Thymus (tissue), 14 donors: ENCODE data around the gene UBE3C. TPM values are rescaled to one million over a fixed set of nuclear protein-coding genes. Genes with fewer than 3 reads are reported as not detected.
"Not testable (repeated sequence)": the region's sequence is repeated elsewhere in the genome, so short reads cannot be mapped to it uniquely, and the experiment has no call there.

Experiments
- DNase-seq, 9 donors: peaks; one replicate each; pipeline ENCODE4 v3.0.0-alpha.2; 2013; ENCODE audit warnings: low spot score in 9 of 9, low read depth in 6 of 9, missing footprints in 1 of 9
- H3K27ac ChIP-seq, 2 donors: one replicate each; pipeline ENCODE4 v1.5.1; 2013; ENCODE audit warnings: control low read depth in 1 of 2, low read depth in 1 of 2, low read length in 1 of 2, mild to moderate bottlenecking in 1 of 2, moderate library complexity in 1 of 2
- H3K27me3 ChIP-seq, 2 donors: one replicate each; pipeline ENCODE4 v1.5.1; 2013; ENCODE audit warnings: low read length in 1 of 2; ENCODE audit not compliant: control insufficient read depth in 2 of 2, insufficient read depth in 1 of 2
- H3K36me3 ChIP-seq, 2 donors: one replicate each; pipeline ENCODE4 v1.5.1; 2013; ENCODE audit warnings: low read length in 1 of 2, mild to moderate bottlenecking in 1 of 2, moderate library complexity in 1 of 2; ENCODE audit not compliant: control insufficient read depth in 2 of 2, insufficient read depth in 2 of 2
- H3K4me1 ChIP-seq, 2 donors: one replicate each; pipeline ENCODE4 v1.5.1; 2013; ENCODE audit warnings: low read length in 2 of 2; ENCODE audit not compliant: control insufficient read depth in 2 of 2, insufficient read depth in 2 of 2
- H3K4me3 ChIP-seq, 2 donors: one replicate each; pipeline ENCODE4 v1.5.1; 2013; ENCODE audit warnings: low read length in 2 of 2, control low read depth in 1 of 2, mild to moderate bottlenecking in 1 of 2
- H3K9me3 ChIP-seq, 2 donors: one replicate each; pipeline ENCODE4 v1.5.1; 2013; ENCODE audit warnings: low read length in 1 of 2, mild to moderate bottlenecking in 1 of 2; ENCODE audit not compliant: control insufficient read depth in 2 of 2, insufficient read depth in 1 of 2
- WGBS: extraction: QIAGEN DNeasy Blood & Tissue Kit; methylation state at CpG from one replicate; pipeline ENCODE4 v1.1.7; 2013; 5-methylcytosine and 5-hydroxymethylcytosine counted together
- long read RNA-seq, 10 donors: transcript quantifications; one replicate each; lab custom pipeline, GENCODE V29; 2026
- polyA plus RNA-seq: library from polyadenylated mRNA; stranded (reverse); fragments of 200-250 nt; gene quantifications from one replicate; pipeline ENCODE4 v1.2.3, GENCODE V29; 2013
- total RNA-seq: library from RNA; stranded (reverse); fragments of 120-200 nt; gene quantifications from one replicate; pipeline ENCODE4 v1.2.4, GENCODE V29; 2013
- donor health status: healthy.

UBE3C gene
- 25.6 TPM for total RNA-seq
- 19.6 TPM for polyA plus RNA-seq
- long read RNA-seq, donor 1 = 0 reads
- long read RNA-seq, donor 2 = 0 reads
- long read RNA-seq, donor 3, full-length matches to known transcripts = 1 of 8 reads
- long read RNA-seq, donor 3, partial matches to known transcripts = 7 of 8 reads
- long read RNA-seq, donor 3, other reads (novel, unspliced or antisense) = 0 of 8 reads
- long read RNA-seq, donor 4, full-length matches to known transcripts = 4 of 4 reads
- long read RNA-seq, donor 4, partial matches to known transcripts = 0 of 4 reads
- long read RNA-seq, donor 4, other reads (novel, unspliced or antisense) = 0 of 4 reads
- long read RNA-seq, donor 5, full-length matches to known transcripts = 2 of 2 reads
- long read RNA-seq, donor 5, partial matches to known transcripts = 0 of 2 reads
- long read RNA-seq, donor 5, other reads (novel, unspliced or antisense) = 0 of 2 reads
- long read RNA-seq, donor 6, full-length matches to known transcripts = 1 of 1 reads
- long read RNA-seq, donor 6, partial matches to known transcripts = 0 of 1 reads
- long read RNA-seq, donor 6, other reads (novel, unspliced or antisense) = 0 of 1 reads
- long read RNA-seq, donor 7, full-length matches to known transcripts = 1 of 1 reads
- long read RNA-seq, donor 7, partial matches to known transcripts = 0 of 1 reads
- long read RNA-seq, donor 7, other reads (novel, unspliced or antisense) = 0 of 1 reads
- long read RNA-seq, donor 8, full-length matches to known transcripts = 2 of 2 reads
- long read RNA-seq, donor 8, partial matches to known transcripts = 0 of 2 reads
- long read RNA-seq, donor 8, other reads (novel, unspliced or antisense) = 0 of 2 reads
- long read RNA-seq, donor 9, full-length matches to known transcripts = 2 of 19 reads
- long read RNA-seq, donor 9, partial matches to known transcripts = 17 of 19 reads
- long read RNA-seq, donor 9, other reads (novel, unspliced or antisense) = 0 of 19 reads
- long read RNA-seq, donor 10, full-length matches to known transcripts = 1 of 1 reads
- long read RNA-seq, donor 10, partial matches to known transcripts = 0 of 1 reads
- long read RNA-seq, donor 10, other reads (novel, unspliced or antisense) = 0 of 1 reads

DNA sequence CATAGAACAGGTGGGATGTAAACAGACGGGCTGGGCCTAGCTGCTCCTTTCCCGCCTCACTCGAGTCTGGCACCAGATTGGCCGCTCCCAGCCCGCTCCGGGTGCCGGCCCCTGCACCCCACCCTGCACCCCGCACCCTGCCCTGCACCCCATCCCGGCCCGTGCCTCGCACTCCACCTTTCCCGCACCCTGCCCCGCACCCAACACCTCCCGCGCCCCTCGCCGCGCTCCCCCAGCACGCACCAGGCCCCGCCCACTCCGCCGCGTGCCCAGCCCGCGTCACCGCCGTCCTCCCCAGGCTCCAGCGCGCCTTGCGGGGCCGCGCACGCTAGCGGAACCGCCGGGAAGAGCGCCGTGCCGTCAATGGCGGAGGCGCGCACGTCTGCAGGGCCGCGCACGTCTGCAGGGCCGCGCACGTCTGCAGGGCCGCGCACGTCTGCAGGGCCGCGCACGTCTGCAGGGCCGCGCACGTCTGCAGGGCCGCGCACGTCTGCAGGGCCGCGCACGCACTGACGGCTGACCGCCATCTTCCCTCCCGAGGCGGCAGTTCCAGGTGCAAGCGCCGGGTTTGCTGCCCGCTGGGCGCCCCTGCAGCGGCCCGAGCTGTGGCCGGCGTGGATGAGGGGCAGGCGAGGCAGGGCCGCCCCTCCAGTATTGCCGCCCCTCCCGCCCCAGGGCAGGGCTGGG is at the start of gene UBE3C:
Gene UBE3C (plus strand): TSS at position 503 of the 687 bp plus-strand sequence. CDS start 347 bp downstream, outside the sequence.
- WGBS = 3% methylated on average over 80 of the region's 80 CpGs
- H3K4me1 ChIP-seq = peaks cover 14 to 20% of the 10 kb centered on the region in 2 donors
- no peaks in the 10 kb centered on the region for H3K27me3 ChIP-seq
- H3K9me3 ChIP-seq = no peaks in the 10 kb centered on the region
- peaks cover 11 to 23% of the 10 kb centered on the region in 2 donors for H3K36me3 ChIP-seq
- H3K27ac ChIP-seq = peak within 1 kb of the TSS; percentile 92 to 97
- peak within 1 kb of the TSS; percentile 64 to 85 for H3K4me3 ChIP-seq
- peak in 8 of 9 donors; percentile 80 to 95 (median 87) for DNase-seq

DNA sequence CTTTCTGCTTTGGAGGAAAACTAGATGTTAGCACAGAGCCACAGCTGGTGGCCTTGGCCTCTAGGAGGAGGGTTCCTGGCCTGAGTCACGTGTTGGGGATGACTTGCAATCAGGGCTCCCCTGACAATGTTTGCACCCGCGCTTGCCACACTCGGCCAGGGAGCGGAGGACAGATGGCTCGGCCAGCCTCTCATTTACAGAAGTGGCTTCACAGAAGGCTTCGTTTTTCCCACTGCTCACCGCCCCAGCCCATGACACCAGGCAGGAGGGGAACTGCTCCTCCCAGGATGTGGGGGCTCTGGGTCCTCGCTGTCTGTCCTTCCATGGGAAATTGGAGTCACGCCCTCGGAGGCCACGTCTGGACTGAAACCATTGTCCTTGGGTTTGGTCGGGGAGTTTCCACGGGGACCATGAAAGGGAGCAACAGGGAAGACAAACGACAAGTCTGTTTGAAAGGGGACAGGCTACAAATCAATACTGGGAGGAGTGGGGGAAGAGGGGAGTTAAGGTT is 49.6 kb upstream of the UBE3C start:
- Histone ChIP-seq H3K27ac (no peak overlapping the region), H3K4me1 (no peaks in the 10 kb centered on the region), H3K4me3 (no peak overlapping the region), H3K27me3 (peaks cover 0 to 6% of the 10 kb centered on the region in 2 donors), H3K36me3 (no peaks in the 10 kb centered on the region), H3K9me3 (no peaks in the 10 kb centered on the region)
- WGBS = 49% methylated on average over 15 of the region's 15 CpGs
- no peak for DNase-seq

DNA sequence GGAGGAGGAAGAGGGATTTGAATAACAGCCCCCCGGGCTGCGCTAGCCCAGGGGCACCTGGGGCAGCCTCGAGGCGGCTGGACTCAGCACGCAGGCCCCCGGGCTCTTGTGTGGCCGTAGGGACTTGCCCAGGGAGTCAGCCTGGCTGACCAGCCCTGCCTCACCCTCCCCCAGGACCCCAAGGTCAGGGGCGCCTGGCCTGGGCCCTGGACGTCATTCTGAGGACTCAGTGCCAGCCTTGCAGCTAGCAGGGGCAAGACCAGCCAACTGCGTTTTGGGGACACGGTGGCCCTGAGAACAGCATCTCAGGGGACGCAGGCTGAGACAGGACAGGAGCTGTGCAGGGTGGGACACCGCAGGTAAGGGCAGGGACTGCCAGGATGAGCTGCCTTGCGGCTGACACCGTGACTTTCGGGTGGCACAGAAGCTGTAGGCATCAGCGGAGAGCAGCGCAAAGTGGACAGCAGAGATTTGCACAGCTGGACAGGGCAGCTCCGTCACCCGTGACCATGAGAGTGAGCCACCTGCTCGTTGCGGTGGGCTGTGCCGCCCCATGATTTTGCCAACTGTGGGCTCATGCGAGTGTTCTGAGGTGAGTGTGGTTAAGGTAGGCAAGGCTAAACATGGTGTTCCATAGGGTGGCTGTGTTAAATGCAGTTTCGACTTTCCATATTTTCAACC is 48.1 kb upstream of the UBE3C start:
- peaks cover 0 to 6% of the 10 kb centered on the region in 2 donors for H3K27me3 ChIP-seq
- 93% methylated on average over 25 of the region's 25 CpGs for WGBS
- no peaks in the 10 kb centered on the region for H3K4me1 ChIP-seq
- H3K27ac ChIP-seq = no peak overlapping the region
- H3K9me3 ChIP-seq = no peaks in the 10 kb centered on the region
- H3K36me3 ChIP-seq = no peaks in the 10 kb centered on the region
- DNase-seq = no peak
- no peak overlapping the region for H3K4me3 ChIP-seq

DNA sequence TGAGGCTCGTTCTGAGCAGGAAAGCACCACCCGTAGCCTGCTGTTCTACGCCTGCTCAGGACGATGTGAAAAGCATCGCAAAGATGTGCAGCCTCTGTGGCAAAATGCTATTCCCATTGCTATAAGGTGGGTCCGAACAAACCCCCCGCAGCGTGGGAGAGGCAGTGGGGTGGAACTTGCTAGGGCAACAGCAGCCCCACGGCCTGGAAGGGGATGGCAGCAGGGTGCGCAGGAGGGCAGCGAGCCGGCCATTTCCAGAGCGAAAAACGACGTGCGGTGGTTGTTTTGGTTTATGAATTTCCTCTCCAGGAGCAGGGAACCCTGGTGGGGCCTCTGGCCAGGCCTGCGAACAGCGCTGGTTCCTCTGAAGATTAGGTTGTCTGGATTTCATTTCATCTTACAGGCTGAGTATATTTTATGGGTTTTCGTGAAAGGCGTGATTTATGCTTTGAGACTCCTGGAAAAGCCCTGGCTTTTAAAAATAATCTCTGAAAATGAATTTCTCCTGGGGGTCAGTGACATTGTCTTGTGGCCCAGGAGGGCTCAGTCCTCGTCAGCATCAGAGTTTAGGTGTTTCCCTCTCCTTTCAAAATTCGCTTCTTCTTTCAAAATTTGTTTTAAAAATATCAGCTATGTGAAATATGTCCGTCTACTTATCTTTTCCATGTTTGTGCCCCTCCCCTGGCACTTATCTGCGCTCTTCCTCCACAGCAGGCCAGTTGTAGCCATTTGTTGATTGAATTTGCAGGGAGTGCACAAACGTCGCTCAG is 42.3 kb upstream of the UBE3C start:
- no peak overlapping the region for H3K4me3 ChIP-seq
- H3K4me1 ChIP-seq = no peaks in the 10 kb centered on the region
- H3K9me3 ChIP-seq = no peaks in the 10 kb centered on the region
- WGBS = 53% methylated on average over 26 of the region's 26 CpGs
- H3K27me3 ChIP-seq = peaks cover 2 to 12% of the 10 kb centered on the region in 2 donors
- no peak for DNase-seq
- no peak overlapping the region for H3K27ac ChIP-seq
- no peaks in the 10 kb centered on the region for H3K36me3 ChIP-seq

DNA sequence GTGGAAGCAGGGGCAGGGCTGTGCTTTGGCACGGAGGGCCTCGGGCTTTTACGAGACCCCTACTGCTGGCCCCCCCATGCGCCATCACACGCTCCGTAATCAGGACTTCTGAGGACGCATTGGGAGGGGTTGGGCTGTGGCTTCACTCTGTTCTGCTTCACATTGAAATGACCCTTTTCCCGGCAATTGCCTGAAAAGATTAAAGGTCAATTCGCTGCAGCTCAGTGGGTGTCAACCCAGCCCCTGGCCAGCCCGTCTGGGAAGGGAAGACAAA is 41.7 kb upstream of the UBE3C start:
- Histone ChIP-seq H3K36me3 (no peaks in the 10 kb centered on the region), H3K4me1 (no peaks in the 10 kb centered on the region), H3K27ac (no peak overlapping the region), H3K9me3 (no peaks in the 10 kb centered on the region), H3K27me3 (peaks cover 2 to 12% of the 10 kb centered on the region in 2 donors), H3K4me3 (no peak overlapping the region)
- 80% methylated on average over 10 of the region's 10 CpGs for WGBS
- no peak for DNase-seq

DNA sequence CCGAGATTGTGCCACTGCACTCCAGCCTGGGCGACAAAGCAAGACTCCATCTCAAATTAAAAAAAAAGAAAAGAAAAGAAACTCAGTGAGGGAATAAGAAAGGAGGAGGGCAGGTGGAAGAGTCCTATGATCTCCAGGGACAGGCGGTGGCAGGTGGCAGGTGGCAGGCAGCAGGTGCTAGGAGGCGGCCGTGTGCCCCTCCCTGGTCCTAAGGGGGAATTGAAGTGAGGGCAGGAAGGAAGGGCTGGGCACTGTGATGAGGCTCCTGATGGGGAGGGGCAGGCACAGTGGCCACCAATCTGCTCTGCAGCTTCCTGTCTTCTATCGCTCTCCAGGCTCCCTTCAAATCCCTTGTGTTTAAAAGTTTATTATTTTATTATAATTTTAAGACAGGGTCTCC is 41.2 kb upstream of the UBE3C start:
- Histone ChIP-seq H3K4me3 (no peak overlapping the region), H3K4me1 (no peaks in the 10 kb centered on the region), H3K27me3 (peaks cover 2 to 12% of the 10 kb centered on the region in 2 donors), H3K36me3 (no peaks in the 10 kb centered on the region), H3K9me3 (no peaks in the 10 kb centered on the region), H3K27ac (no peak overlapping the region)
- WGBS = 49% methylated on average over 6 of the region's 6 CpGs
- no peak for DNase-seq

DNA sequence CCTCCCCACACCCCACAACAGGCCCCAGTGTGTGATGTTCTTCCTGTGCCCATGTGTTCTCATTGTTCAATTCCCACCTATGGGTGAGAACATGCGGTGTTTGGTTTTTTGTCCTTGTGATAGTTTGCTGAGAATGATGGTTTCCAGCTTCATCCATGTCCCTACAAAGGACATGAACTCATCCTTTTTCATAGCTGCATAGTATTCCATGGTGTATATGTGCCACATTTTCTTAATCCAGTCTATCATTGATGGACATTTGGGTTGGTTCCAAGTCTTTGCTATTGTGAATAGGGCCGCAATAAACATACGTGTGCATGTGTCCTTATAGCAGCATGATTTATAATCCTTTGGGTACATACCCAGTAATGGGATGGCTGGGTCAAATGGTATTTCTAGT is 38.7 kb upstream of the UBE3C start:
- not testable (repeated sequence) for H3K4me1 ChIP-seq, H3K27ac ChIP-seq, DNase-seq, H3K36me3 ChIP-seq, H3K4me3 ChIP-seq, H3K9me3 ChIP-seq
- WGBS = 96% methylated on average over 3 of the region's 3 CpGs
- H3K27me3 ChIP-seq = peaks cover 2 to 12% of the 10 kb centered on the region in 2 donors

DNA sequence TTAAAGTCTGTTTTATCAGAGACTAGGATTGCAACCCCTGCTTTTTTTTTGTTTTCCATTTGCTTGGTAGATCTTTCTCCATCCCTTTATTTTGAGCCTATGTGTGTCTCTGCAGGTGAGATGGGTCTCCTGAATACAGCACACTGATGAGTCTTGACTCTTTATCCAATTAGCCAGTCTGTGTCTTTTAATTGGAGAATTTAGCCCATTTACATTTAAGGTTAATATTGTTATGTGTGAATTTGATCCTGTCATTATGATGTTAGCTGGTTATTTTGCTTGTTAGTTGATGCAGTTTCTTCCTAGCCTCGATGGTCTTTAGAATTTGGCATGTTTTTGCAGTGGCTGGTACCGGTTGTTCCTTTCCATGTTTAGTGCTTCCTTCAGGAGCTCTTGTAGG is 35.1 kb upstream of the UBE3C start:
- not testable (repeated sequence) for H3K9me3 ChIP-seq, H3K27ac ChIP-seq, DNase-seq, H3K4me1 ChIP-seq, H3K36me3 ChIP-seq, H3K4me3 ChIP-seq, H3K27me3 ChIP-seq
- WGBS = 88% methylated on average over 2 of the region's 2 CpGs
